ENCODE measurements around the gene NRXN3. TPM values are rescaled to one million over a fixed set of nuclear protein-coding genes. Genes with fewer than 3 reads are reported as not detected.

Gene NRXN3
- total and polyA plus RNA-seq, 2 donors (not counting 1 experiment from before 2014, with no cell fraction given) = 0.83 to 34.6 TPM

- Histone ChIP-seq H2AFZ (ENCODE audit: low read length) (no peak overlapping the region), H3K27ac (ENCODE audit: insufficient read depth, low read length) (no peak overlapping the region), H3K27me3 (ENCODE audit: control insufficient read depth, insufficient read depth, low read length) (no peaks in the 10 kb centered on the region), H3K4me3 (replicated peaks in 1 of 4; ENCODE audit: control extremely low read depth in 1 of 4, insufficient read depth in 1 of 4, low read depth in 3 of 4, low read length in 4 of 4) (no peak overlapping the region), H3K4me1 (ENCODE audit: control insufficient read depth, extremely low read depth, insufficient read depth, low read length) (no peaks in the 10 kb centered on the region), H4K20me1 (ENCODE audit: control insufficient read depth, extremely low read depth, insufficient read depth, low read length) (no peaks in the 10 kb centered on the region), H3K9me3 (ENCODE audit: control insufficient read depth, insufficient read depth, low read depth, low read length) (no peaks in the 10 kb centered on the region), H3K79me2 (ENCODE audit: control insufficient read depth, insufficient read depth, low read length) (no peaks in the 10 kb centered on the region), H3K36me3 (ENCODE audit: control insufficient read depth, insufficient read depth, low read length) (no peaks in the 10 kb centered on the region), H3K4me2 (ENCODE audit: extremely low read depth, insufficient read depth, low read length) (no peak overlapping the region), H3K9ac (ENCODE audit: insufficient read depth, low read length) (no peak overlapping the region)
- DNase-seq (ENCODE audit: low read depth in 2 of 2) = no peak
- TF ChIP-seq EZH2 (IDR thresholded peaks at IDR 0.05; ENCODE audit: low read length, missing control alignments) (no peak), CTCF (conservative IDR thresholded peaks at IDR 0.05 in 1 of 2, IDR thresholded peaks at IDR 0.05 in 1 of 2; ENCODE audit: low read depth in 1 of 2, low read length in 2 of 2) (no peak)
These were observed 341.8 kb downstream of the NRXN3 start for GRCh38 chr14:78512021-78512420.

- Histone ChIP-seq H3K9me3 (ENCODE audit: control insufficient read depth, insufficient read depth, low read depth, low read length) (no peaks in the 10 kb centered on the region), H4K20me1 (ENCODE audit: control insufficient read depth, extremely low read depth, insufficient read depth, low read length) (no peaks in the 10 kb centered on the region), H2AFZ (ENCODE audit: low read length) (no peak overlapping the region), H3K79me2 (ENCODE audit: control insufficient read depth, insufficient read depth, low read length) (no peaks in the 10 kb centered on the region), H3K9ac (ENCODE audit: insufficient read depth, low read length) (no peak overlapping the region), H3K36me3 (ENCODE audit: control insufficient read depth, insufficient read depth, low read length) (no peaks in the 10 kb centered on the region), H3K27ac (ENCODE audit: insufficient read depth, low read length) (no peak overlapping the region), H3K4me2 (ENCODE audit: extremely low read depth, insufficient read depth, low read length) (no peak overlapping the region), H3K4me3 (replicated peaks in 1 of 4; ENCODE audit: control extremely low read depth in 1 of 4, insufficient read depth in 1 of 4, low read depth in 3 of 4, low read length in 4 of 4) (no peak overlapping the region), H3K4me1 (ENCODE audit: control insufficient read depth, extremely low read depth, insufficient read depth, low read length) (no peaks in the 10 kb centered on the region), H3K27me3 (ENCODE audit: control insufficient read depth, insufficient read depth, low read length) (no peaks in the 10 kb centered on the region)
- DNase-seq (ENCODE audit: low read depth in 2 of 2) = peak; percentile 6 to 9
- TF ChIP-seq CTCF (conservative IDR thresholded peaks at IDR 0.05 in 1 of 2, IDR thresholded peaks at IDR 0.05 in 1 of 2; ENCODE audit: low read depth in 1 of 2, low read length in 2 of 2) (no peak), EZH2 (IDR thresholded peaks at IDR 0.05; ENCODE audit: low read length, missing control alignments) (no peak)
These were observed 349.7 kb downstream of the NRXN3 start for GRCh38 chr14:78519863-78520262.

- TF ChIP-seq CTCF (conservative IDR thresholded peaks at IDR 0.05 in 1 of 2, IDR thresholded peaks at IDR 0.05 in 1 of 2; ENCODE audit: low read depth in 1 of 2, low read length in 2 of 2) (no peak), EZH2 (IDR thresholded peaks at IDR 0.05; ENCODE audit: low read length, missing control alignments) (no peak)
- Histone ChIP-seq H3K4me2 (ENCODE audit: extremely low read depth, insufficient read depth, low read length) (no peak overlapping the region), H3K79me2 (ENCODE audit: control insufficient read depth, insufficient read depth, low read length) (no peaks in the 10 kb centered on the region), H3K36me3 (ENCODE audit: control insufficient read depth, insufficient read depth, low read length) (no peaks in the 10 kb centered on the region), H3K4me1 (ENCODE audit: control insufficient read depth, extremely low read depth, insufficient read depth, low read length) (no peaks in the 10 kb centered on the region), H3K27ac (ENCODE audit: insufficient read depth, low read length) (no peak overlapping the region), H3K4me3 (replicated peaks in 1 of 4; ENCODE audit: control extremely low read depth in 1 of 4, insufficient read depth in 1 of 4, low read depth in 3 of 4, low read length in 4 of 4) (no peak overlapping the region), H3K9me3 (ENCODE audit: control insufficient read depth, insufficient read depth, low read depth, low read length) (no peaks in the 10 kb centered on the region), H2AFZ (ENCODE audit: low read length) (no peak overlapping the region), H4K20me1 (ENCODE audit: control insufficient read depth, extremely low read depth, insufficient read depth, low read length) (no peaks in the 10 kb centered on the region), H3K27me3 (ENCODE audit: control insufficient read depth, insufficient read depth, low read length) (no peaks in the 10 kb centered on the region), H3K9ac (ENCODE audit: insufficient read depth, low read length) (no peak overlapping the region)
- DNase-seq (ENCODE audit: low read depth in 2 of 2) = no peak
These were observed 354.0 kb downstream of the NRXN3 start for GRCh38 chr14:78524196-78524595.

Data from fibroblast of lung (primary cell).